ENCODE results near the gene FAM83D.

Gene FAM83D

DNA sequence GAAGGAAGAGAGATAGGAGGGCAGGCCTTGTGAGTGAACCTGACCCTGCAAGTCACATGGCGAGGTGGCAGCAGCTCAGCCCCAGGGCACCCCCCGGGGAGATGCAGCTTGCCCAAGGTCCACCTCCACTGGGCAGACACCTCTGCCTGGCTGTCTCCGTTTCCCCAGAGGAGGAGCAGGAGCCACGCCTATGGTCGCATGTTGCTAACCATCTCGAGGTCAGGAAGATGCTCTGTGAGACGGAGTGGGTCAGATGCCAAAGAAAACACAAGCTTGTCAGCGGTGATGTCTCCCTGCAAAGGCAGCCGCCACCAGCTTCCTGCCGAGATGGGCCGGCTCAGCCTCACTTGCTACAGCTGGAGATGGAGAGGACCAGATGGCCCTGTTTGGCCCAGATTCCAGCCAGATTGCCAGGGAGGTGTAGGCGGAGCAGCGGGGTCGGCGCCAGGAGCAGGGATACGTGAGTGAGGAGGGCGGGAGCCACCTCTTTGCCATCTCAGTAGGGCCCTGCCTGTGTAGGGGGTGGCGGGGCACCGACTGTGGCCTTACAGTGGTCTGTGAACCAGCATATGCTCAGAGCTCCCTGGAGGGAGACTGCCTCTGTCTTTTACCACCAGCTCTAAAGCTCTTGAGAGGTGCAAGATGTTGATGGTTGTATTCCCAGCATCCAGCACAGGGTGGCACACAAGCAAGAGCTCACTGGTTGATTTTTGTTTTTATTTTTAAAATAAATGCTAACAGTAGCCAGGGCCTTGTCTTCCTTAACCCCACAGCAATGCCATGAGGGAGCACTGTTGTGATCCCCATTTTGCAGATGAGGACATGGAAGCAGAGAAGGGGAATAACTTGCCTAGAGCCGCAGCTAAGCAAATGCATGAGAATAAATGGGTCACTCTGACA, 42.9 kb upstream of the FAM83D start:
- Histone ChIP-seq H3K4me3 (ENCODE audit: low read length) (no peak overlapping the region), H3K27me3 (replicated peaks; ENCODE audit: insufficient read depth, low read length) (no peaks in the 10 kb centered on the region), H3K9ac (ENCODE audit: low read length) (no peak overlapping the region), H3K36me3 (replicated peaks; ENCODE audit: insufficient read depth, low read length) (0 out of 2 replicates have a peak, but pooled peaks cover 3% of the 10 kb centered on the region), H3F3A (ENCODE audit: insufficient read depth, low read length) (no peaks in the 10 kb centered on the region), H4K20me1 (ENCODE audit: insufficient read depth, low read length) (no peaks in the 10 kb centered on the region), H2AFZ (ENCODE audit: low read length) (no peak overlapping the region), H3K4me2 (ENCODE audit: low read depth, low read length) (no peak overlapping the region), H3K4me1 (ENCODE audit: low read length) (peaks cover 34% of the 10 kb centered on the region), H3K27ac (ENCODE audit: low read length) (no peak overlapping the region), H3K9me2 (replicated peaks; ENCODE audit: insufficient read depth, low read length) (no peaks in the 10 kb centered on the region), H3K79me2 (ENCODE audit: low read length) (peaks cover 98% of the 10 kb centered on the region), H3K9me3 (replicated peaks; ENCODE audit: insufficient read depth, low read length) (no peaks in the 10 kb centered on the region)
- TF ChIP-seq EZH2phosphoT487 (IDR thresholded peaks at IDR 0.05; ENCODE audit: low read length) (no peak), EZH2 (optimal IDR thresholded peaks at IDR 0.05; ENCODE audit: low read depth, low read length) (no peak)
- TF ChIP-seq, protein P1, sequence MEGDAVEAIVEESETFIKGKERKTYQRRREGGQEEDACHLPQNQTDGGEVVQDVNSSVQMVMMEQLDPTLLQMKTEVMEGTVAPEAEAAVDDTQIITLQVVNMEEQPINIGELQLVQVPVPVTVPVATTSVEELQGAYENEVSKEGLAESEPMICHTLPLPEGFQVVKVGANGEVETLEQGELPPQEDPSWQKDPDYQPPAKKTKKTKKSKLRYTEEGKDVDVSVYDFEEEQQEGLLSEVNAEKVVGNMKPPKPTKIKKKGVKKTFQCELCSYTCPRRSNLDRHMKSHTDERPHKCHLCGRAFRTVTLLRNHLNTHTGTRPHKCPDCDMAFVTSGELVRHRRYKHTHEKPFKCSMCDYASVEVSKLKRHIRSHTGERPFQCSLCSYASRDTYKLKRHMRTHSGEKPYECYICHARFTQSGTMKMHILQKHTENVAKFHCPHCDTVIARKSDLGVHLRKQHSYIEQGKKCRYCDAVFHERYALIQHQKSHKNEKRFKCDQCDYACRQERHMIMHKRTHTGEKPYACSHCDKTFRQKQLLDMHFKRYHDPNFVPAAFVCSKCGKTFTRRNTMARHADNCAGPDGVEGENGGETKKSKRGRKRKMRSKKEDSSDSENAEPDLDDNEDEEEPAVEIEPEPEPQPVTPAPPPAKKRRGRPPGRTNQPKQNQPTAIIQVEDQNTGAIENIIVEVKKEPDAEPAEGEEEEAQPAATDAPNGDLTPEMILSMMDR (IDR thresholded peaks at IDR 0.05; ENCODE audit: low read length) = no peak
- DNase-seq = no peak

DNA sequence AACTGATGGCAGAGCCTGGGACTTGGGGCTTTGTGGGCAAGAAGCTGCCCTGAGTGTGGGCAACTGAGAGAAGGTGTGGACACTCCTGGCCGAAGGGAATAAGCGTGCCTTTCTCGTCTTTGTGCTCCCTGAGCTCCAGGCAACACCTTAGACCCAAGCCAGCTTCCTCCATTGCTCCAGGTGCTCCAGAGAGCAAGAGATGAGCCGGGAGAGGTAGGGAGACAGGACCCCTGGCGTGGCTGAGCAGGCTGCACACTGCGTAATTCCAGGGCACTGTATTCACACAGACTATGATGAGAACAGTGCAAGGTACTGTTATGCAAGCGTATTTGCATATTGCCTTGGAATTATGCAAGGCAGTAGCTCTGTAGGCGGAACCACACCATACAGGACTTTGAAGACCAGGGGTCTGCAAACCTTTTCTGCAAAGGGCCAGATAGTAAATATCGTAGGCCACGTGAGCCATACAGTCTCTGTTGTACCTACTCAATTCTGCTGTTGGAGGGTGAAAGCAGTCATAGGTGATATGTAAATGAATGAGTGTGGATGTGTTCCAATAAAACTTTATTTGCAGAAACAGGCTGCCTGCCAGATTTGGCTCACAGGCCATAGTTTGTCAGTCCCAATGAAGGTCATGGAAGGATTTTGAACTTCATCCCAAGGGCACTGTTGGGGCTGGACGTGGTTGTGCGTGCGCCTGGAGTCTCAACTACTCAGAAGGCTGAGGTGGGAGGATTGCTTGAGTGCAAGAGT, 42.1 kb upstream of the FAM83D start:
- no peak overlapping the region for H3K27ac ChIP-seq (ENCODE audit: low read length)
- peaks cover 97% of the 10 kb centered on the region for H3K79me2 ChIP-seq (ENCODE audit: low read length)
- DNase-seq = no peak

DNA sequence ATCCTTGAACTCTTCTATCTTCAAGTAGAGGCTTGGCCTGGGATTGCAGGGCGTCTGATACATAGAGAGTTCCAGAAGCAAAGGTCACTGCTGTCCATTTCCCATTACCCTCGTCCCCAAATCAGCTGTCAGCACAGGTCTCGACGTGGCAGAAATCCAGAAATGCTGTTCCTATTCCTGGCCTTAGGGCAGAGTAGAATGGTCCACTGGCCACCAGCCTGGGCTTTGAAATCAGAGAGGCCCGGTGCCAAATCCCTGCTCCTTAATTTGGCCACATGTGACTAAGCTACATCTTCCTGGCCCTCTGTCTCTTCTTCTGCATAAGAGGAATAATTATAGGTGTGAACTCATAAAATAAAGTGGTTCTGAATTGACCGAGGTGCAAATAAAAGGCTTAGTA, 40.9 kb upstream of the FAM83D start:
- Histone ChIP-seq H4K20me1 (ENCODE audit: insufficient read depth, low read length) (no peaks in the 10 kb centered on the region), H3K79me2 (ENCODE audit: low read length) (peaks cover 97% of the 10 kb centered on the region), H3K27ac (ENCODE audit: low read length) (no peak overlapping the region), H3K9me2 (replicated peaks; ENCODE audit: insufficient read depth, low read length) (no peaks in the 10 kb centered on the region), H3K4me3 (ENCODE audit: low read length) (no peak overlapping the region), H3K4me2 (ENCODE audit: low read depth, low read length) (no peak overlapping the region), H3K27me3 (replicated peaks; ENCODE audit: insufficient read depth, low read length) (no peaks in the 10 kb centered on the region), H2AFZ (ENCODE audit: low read length) (no peak overlapping the region), H3F3A (ENCODE audit: insufficient read depth, low read length) (peaks cover 12% of the 10 kb centered on the region; the same call in 1 of the 2 replicates), H3K9ac (ENCODE audit: low read length) (no peak overlapping the region), H3K4me1 (ENCODE audit: low read length) (peaks cover 27% of the 10 kb centered on the region), H3K36me3 (replicated peaks; ENCODE audit: insufficient read depth, low read length) (no peaks in the 10 kb centered on the region), H3K9me3 (replicated peaks; ENCODE audit: insufficient read depth, low read length) (no peaks in the 10 kb centered on the region)
- no peak for DNase-seq
- TF ChIP-seq, protein P1 (IDR thresholded peaks at IDR 0.05; ENCODE audit: low read length) = no peak
- no peak for TF ChIP-seq EZH2phosphoT487 (IDR thresholded peaks at IDR 0.05; ENCODE audit: low read length)

More for the DNA sequence above, 42.1 kb upstream of the FAM83D start:
- Histone ChIP-seq H3K4me1 (ENCODE audit: low read length) (peaks cover 31% of the 10 kb centered on the region), H3K27me3 (replicated peaks; ENCODE audit: insufficient read depth, low read length) (no peaks in the 10 kb centered on the region), H3K4me3 (ENCODE audit: low read length) (no peak overlapping the region), H3K4me2 (ENCODE audit: low read depth, low read length) (no peak overlapping the region), H3K9me3 (replicated peaks; ENCODE audit: insufficient read depth, low read length) (no peaks in the 10 kb centered on the region), H3F3A (ENCODE audit: insufficient read depth, low read length) (0 out of 2 replicates have a peak, but pooled peaks cover 3% of the 10 kb centered on the region), H3K9ac (ENCODE audit: low read length) (no peak overlapping the region), H3K36me3 (replicated peaks; ENCODE audit: insufficient read depth, low read length) (0 out of 2 replicates have a peak, but pooled peaks cover 3% of the 10 kb centered on the region), H3K9me2 (replicated peaks; ENCODE audit: insufficient read depth, low read length) (no peaks in the 10 kb centered on the region), H4K20me1 (ENCODE audit: insufficient read depth, low read length) (no peaks in the 10 kb centered on the region), H2AFZ (ENCODE audit: low read length) (no peak overlapping the region)
- TF ChIP-seq EZH2phosphoT487 (IDR thresholded peaks at IDR 0.05; ENCODE audit: low read length) = no peak
- no peak for TF ChIP-seq EZH2 (optimal IDR thresholded peaks at IDR 0.05; ENCODE audit: low read depth, low read length)
- TF ChIP-seq, protein P1 (IDR thresholded peaks at IDR 0.05; ENCODE audit: low read length) = no peak
